ENCODE data around the gene CFAP46.

DNA sequence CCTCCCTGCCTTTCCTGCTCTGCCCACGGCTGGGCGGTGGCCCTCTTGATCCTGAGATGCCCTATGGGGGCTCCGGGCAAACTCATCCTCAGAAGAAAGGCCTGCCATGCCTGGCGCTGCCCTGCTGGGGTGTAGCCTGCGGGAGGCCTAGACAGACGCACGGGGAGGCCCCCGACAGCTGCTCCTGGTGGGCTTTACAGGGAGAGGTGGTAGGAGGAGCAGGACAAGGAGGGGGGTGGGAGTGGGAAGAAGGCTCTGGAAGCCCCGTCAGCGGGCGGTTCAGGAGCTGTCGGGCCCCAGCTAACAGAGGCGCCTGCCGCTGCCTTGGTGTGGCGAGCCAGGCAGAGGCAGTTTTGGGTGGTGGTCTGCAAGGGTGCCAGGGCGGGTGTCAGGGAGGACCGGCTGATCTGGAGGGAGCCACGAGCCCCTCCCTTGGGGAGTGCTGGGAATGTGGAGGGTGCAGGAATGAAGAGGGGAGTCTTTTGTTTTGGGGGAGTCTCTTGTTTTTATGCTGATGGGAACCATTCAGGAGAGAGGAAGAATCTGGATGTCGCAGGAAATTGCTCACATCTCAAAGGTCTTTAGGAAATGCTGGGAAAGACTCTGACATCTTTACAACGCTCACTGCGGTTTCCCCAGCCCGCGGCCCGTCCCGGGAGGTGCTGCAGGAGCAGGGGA lies 63.5 kb downstream of the CFAP46 start:
- TF ChIP-seq, protein P1, sequence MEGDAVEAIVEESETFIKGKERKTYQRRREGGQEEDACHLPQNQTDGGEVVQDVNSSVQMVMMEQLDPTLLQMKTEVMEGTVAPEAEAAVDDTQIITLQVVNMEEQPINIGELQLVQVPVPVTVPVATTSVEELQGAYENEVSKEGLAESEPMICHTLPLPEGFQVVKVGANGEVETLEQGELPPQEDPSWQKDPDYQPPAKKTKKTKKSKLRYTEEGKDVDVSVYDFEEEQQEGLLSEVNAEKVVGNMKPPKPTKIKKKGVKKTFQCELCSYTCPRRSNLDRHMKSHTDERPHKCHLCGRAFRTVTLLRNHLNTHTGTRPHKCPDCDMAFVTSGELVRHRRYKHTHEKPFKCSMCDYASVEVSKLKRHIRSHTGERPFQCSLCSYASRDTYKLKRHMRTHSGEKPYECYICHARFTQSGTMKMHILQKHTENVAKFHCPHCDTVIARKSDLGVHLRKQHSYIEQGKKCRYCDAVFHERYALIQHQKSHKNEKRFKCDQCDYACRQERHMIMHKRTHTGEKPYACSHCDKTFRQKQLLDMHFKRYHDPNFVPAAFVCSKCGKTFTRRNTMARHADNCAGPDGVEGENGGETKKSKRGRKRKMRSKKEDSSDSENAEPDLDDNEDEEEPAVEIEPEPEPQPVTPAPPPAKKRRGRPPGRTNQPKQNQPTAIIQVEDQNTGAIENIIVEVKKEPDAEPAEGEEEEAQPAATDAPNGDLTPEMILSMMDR (IDR thresholded peaks at IDR 0.05; ENCODE audit: insufficient read depth, low read length, poor library complexity, severe bottlenecking), result no peak
- TF ChIP-seq EZH2phosphoT487 (conservative IDR thresholded peaks at IDR 0.05; ENCODE audit: low read length), result no peak

Measured in SU-DHL-6 (cell line).